IPS-15b (cell line): Measurements from ENCODE around the gene PACRG.

Source experiments
- H3K27me3 ChIP-seq: one replicate; pipeline ENCODE4 v1.6.1; 2013; ENCODE audit warnings: low read length; ENCODE audit not compliant: control insufficient read depth, insufficient read depth
- H3K36me3 ChIP-seq: one replicate; pipeline ENCODE4 v1.6.1; 2013; ENCODE audit warnings: low read length; ENCODE audit not compliant: control insufficient read depth, insufficient read depth
- H3K4me1 ChIP-seq: one replicate; pipeline ENCODE4 v1.6.1; 2013; ENCODE audit warnings: mild to moderate bottlenecking, low read length; ENCODE audit not compliant: control insufficient read depth, insufficient read depth
- H3K4me3 ChIP-seq: one replicate; pipeline ENCODE4 v1.5.1; 2013; ENCODE audit warnings: low read depth, low read length
- H3K9ac ChIP-seq: one replicate; pipeline ENCODE4 v1.6.1; 2013; ENCODE audit warnings: low read depth, mild to moderate bottlenecking, low read length
- H3K9me3 ChIP-seq: one replicate; pipeline ENCODE4 v1.6.1; 2013; ENCODE audit warnings: mild to moderate bottlenecking, low read length; ENCODE audit not compliant: control insufficient read depth, insufficient read depth

PACRG gene

GRCh38 chr6:162697872-162698403 is 29.8 kb upstream of the PACRG start:
- Histone ChIP-seq H3K36me3 (no peaks in the 10 kb centered on the region), H3K9ac (no peak overlapping the region), H3K9me3 (no peaks in the 10 kb centered on the region), H3K4me3 (no peak overlapping the region), H3K27me3 (no peaks in the 10 kb centered on the region), H3K4me1 (peaks cover 3% of the 10 kb centered on the region)

GRCh38 chr6:162698440-162698839 is 29.3 kb upstream of the PACRG start:
- H3K4me3 ChIP-seq, result no peak overlapping the region
- H3K9ac ChIP-seq, result no peak overlapping the region
- no peaks in the 10 kb centered on the region for H3K9me3 ChIP-seq
- peaks cover 3% of the 10 kb centered on the region for H3K4me1 ChIP-seq
- no peaks in the 10 kb centered on the region for H3K27me3 ChIP-seq
- H3K36me3 ChIP-seq, result no peaks in the 10 kb centered on the region

GRCh38 chr6:162699961-162700360 is 27.8 kb upstream of the PACRG start:
- Histone ChIP-seq H3K4me1 (peaks cover 3% of the 10 kb centered on the region), H3K27me3 (no peaks in the 10 kb centered on the region), H3K9me3 (no peaks in the 10 kb centered on the region), H3K36me3 (no peaks in the 10 kb centered on the region), H3K4me3 (no peak overlapping the region), H3K9ac (no peak overlapping the region)

GRCh38 chr6:162700966-162701365 is 26.8 kb upstream of the PACRG start:
- H3K4me3 ChIP-seq, result no peak overlapping the region
- no peaks in the 10 kb centered on the region for H3K9me3 ChIP-seq
- no peak overlapping the region for H3K9ac ChIP-seq
- peaks cover 3% of the 10 kb centered on the region for H3K4me1 ChIP-seq
- no peaks in the 10 kb centered on the region for H3K36me3 ChIP-seq
- no peaks in the 10 kb centered on the region for H3K27me3 ChIP-seq

GRCh38 chr6:162701551-162701950 is 26.2 kb upstream of the PACRG start:
- H3K9ac ChIP-seq, result no peak overlapping the region
- no peak overlapping the region for H3K4me3 ChIP-seq
- H3K4me1 ChIP-seq, result peaks cover 3% of the 10 kb centered on the region
- no peaks in the 10 kb centered on the region for H3K27me3 ChIP-seq
- H3K9me3 ChIP-seq, result no peaks in the 10 kb centered on the region
- no peaks in the 10 kb centered on the region for H3K36me3 ChIP-seq

GRCh38 chr6:162702446-162702845 is 25.3 kb upstream of the PACRG start:
- Histone ChIP-seq H3K9me3 (no peaks in the 10 kb centered on the region), H3K9ac (no peak overlapping the region), H3K36me3 (no peaks in the 10 kb centered on the region), H3K4me1 (peaks cover 3% of the 10 kb centered on the region), H3K4me3 (no peak overlapping the region), H3K27me3 (no peaks in the 10 kb centered on the region)

- Histone ChIP-seq H3K9me3 (no peaks in the 10 kb centered on the region), H3K27me3 (no peaks in the 10 kb centered on the region), H3K9ac (no peak overlapping the region), H3K36me3 (no peaks in the 10 kb centered on the region), H3K4me3 (no peak overlapping the region), H3K4me1 (no peaks in the 10 kb centered on the region)
Measured at GRCh38 chr6:162704001-162704400, 23.8 kb upstream of the PACRG start.

- no peak overlapping the region for H3K4me3 ChIP-seq
- H3K9ac ChIP-seq, result no peak overlapping the region
- no peaks in the 10 kb centered on the region for H3K27me3 ChIP-seq
- H3K9me3 ChIP-seq, result no peaks in the 10 kb centered on the region
- no peaks in the 10 kb centered on the region for H3K36me3 ChIP-seq
- H3K4me1 ChIP-seq, result no peaks in the 10 kb centered on the region
Measured at GRCh38 chr6:162705736-162706135, 22.0 kb upstream of the PACRG start.

GRCh38 chr6:162706232-162706631 is 21.5 kb upstream of the PACRG start:
- Histone ChIP-seq H3K27me3 (no peaks in the 10 kb centered on the region), H3K9ac (no peak overlapping the region), H3K36me3 (no peaks in the 10 kb centered on the region), H3K9me3 (no peaks in the 10 kb centered on the region), H3K4me1 (no peaks in the 10 kb centered on the region), H3K4me3 (no peak overlapping the region)

GRCh38 chr6:162708971-162709370 is 18.8 kb upstream of the PACRG start:
- no peak overlapping the region for H3K4me3 ChIP-seq
- no peaks in the 10 kb centered on the region for H3K27me3 ChIP-seq
- H3K36me3 ChIP-seq, result no peaks in the 10 kb centered on the region
- no peaks in the 10 kb centered on the region for H3K4me1 ChIP-seq
- H3K9ac ChIP-seq, result no peak overlapping the region
- no peaks in the 10 kb centered on the region for H3K9me3 ChIP-seq

GRCh38 chr6:162709431-162709830 is 18.3 kb upstream of the PACRG start:
- Histone ChIP-seq H3K9me3 (no peaks in the 10 kb centered on the region), H3K4me3 (no peak overlapping the region), H3K27me3 (no peaks in the 10 kb centered on the region), H3K9ac (no peak overlapping the region), H3K4me1 (peaks cover 2% of the 10 kb centered on the region), H3K36me3 (no peaks in the 10 kb centered on the region)

GRCh38 chr6:162710419-162710818 is 17.4 kb upstream of the PACRG start:
- Histone ChIP-seq H3K9me3 (no peaks in the 10 kb centered on the region), H3K9ac (no peak overlapping the region), H3K27me3 (no peaks in the 10 kb centered on the region), H3K36me3 (no peaks in the 10 kb centered on the region), H3K4me3 (no peak overlapping the region), H3K4me1 (peaks cover 6% of the 10 kb centered on the region)
